Left renal pelvis (tissue), 4 donors: Measurements from ENCODE around the gene CAMTA1. TPM values are rescaled to one million over a fixed set of nuclear protein-coding genes. Genes with fewer than 3 reads are reported as not detected.

Source experiments
- DNase-seq, 4 donors: peaks; one replicate each; pipeline ENCODE4 v3.0.0-alpha.2; 2013; ENCODE audit warnings: low read depth in 4 of 4, low spot score in 3 of 4
- polyA plus RNA-seq, 4 donors: library from polyadenylated mRNA; unstranded; fragments of 120-200 nt; gene quantifications; one replicate each; pipeline ENCODE4 v1.2.1, GENCODE V29; 2013; ENCODE audit not compliant: insufficient read length in 4 of 4

CAMTA1 gene
- polyA plus RNA-seq, 4 donors: 50.7 to 99.9 (median 87.8) TPM

DNA sequence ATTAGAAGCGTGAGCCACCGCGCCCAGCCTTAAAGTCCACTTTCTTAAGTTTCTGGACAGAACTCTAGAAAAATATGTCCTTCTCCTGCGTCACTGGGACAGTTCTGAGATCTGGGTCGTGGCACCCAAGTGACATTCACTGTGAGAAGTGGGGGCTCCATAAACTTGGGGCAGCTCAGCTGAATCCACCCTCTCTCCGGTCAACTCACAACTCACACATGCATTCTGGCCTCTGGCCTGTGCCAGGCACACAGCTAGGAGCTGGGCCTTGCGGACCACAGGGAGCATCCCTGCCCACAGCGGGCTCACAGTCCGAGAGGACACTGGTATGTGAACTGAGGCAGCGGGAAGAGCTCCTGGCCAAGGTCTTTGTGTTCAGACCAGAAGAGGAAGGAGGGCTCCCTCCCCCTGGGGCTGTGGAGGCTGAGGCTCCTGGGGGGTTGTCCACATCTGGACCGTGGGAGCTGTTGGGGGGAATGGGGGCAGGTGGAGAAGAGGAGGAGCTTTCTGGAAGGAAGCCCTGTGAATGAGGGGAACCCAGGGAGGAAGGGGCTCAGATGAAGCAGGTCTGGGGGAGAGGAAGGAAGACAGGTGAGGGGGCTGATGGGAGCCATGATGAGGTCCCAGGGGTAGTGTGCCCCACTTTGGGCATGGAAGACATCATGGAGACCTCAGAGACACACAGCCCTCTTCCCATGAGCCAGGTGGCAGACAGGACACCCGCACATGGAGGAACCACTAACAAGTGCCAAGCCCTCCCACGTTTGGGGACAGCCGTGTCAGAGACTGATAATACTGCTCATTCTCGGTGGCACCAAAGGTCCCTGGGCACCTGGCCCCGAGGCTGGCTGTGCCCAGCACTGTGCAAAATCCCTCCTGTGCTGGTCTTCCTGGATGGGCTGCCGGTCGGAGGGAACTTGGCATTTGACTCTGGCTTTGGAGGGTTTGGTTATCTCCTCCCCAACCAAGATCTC lies 794.9 kb downstream of the CAMTA1 start:
- no peak for DNase-seq

DNA sequence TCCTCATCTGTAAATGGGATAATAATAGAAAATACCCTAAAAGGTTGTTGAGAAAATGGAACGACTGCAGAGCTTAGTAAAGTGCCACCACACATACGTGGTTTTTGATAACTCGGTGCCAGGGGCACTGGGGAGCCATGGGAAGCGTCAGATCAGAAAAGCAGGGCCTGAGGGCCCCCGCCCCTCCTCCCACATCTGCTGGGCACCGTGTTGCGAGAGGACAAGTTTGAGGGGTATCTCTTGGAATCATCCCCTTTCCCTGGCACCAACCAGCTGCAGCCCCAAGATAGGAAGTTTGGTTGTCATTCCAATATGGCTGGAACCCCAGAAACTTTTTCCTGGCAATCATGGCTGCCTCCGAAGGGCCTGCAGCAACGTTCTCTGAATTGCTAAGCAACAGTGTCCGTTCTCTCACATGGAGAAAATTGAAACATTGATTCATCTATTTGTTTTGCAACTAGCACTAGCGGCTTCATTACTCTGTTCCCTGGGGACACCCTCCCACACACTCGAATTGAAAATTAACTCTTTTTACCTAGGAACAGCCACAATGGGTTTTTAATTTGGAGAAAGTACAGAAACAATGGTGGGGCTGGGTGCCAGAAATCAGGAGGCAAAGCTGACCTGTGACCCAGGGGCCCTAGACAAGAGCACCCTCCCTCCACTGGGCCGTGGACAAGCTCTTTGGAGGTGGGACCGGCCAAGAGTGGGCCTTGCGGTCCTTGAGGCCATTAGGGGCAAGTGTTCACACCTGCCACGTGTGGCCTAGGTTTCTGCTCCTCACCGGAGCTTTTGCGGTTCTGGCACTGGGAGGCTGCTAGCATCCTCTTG lies 795.9 kb downstream of the CAMTA1 start:
- no peak for DNase-seq

DNA sequence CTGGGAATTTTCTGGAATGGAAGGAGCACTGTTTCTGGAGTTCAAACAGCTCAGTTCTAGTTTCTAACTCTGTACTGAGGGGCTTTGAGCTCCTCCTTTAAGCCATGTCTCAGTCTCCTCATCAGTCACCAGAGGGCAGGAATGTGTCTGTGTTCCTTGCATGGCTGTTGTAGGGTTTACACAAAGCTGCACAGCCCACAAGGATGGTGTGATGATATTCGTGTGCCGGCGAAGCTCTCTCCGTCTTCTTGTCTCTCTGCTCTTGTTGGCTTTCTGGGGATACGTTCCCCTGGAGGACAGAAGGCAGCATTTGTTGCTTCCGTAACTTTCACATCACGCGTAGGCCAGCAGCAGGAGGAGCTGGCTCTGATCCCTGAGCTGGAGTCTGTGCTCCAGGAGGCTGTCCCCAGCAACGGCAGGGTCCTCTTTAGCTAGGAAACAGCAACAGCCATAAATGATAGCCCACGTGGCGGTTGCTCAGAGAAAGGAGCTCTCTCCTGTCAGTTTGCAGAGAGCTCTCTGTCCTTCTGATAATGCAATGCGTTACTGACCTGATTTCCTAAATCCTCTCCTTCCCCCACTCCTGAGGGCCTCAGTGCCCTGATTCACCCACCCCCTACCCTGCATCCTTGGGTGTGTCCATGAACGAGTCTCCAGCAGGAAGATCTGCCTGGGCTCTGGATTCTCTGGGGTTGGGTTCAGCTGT lies 796.7 kb downstream of the CAMTA1 start:
- DNase-seq: no peak

DNA sequence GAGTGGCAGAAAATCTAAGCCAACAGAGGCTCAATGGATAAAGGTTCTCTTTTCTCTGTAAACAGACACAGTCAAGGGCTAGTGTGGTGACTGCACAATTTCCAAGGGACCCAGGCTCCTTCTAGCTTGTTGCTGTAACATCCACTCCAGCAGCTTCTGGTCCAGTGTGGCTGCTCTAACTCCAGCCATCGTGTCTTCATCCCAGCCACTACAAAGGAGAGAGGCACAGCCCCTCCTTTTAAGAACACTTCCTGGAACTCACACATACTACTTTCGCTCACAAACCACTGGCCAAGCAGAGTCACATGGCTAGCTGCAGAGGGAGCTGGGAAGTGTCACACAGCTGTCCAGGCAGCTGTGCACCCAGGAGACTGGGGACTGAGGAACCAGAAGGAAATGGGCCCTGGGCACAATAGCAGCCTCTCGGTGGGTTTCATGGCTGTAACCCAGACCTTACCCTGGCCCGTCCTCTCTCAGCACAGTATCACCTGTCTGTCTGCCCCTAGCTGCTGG lies 797.3 kb downstream of the CAMTA1 start:
- no peak for DNase-seq

DNA sequence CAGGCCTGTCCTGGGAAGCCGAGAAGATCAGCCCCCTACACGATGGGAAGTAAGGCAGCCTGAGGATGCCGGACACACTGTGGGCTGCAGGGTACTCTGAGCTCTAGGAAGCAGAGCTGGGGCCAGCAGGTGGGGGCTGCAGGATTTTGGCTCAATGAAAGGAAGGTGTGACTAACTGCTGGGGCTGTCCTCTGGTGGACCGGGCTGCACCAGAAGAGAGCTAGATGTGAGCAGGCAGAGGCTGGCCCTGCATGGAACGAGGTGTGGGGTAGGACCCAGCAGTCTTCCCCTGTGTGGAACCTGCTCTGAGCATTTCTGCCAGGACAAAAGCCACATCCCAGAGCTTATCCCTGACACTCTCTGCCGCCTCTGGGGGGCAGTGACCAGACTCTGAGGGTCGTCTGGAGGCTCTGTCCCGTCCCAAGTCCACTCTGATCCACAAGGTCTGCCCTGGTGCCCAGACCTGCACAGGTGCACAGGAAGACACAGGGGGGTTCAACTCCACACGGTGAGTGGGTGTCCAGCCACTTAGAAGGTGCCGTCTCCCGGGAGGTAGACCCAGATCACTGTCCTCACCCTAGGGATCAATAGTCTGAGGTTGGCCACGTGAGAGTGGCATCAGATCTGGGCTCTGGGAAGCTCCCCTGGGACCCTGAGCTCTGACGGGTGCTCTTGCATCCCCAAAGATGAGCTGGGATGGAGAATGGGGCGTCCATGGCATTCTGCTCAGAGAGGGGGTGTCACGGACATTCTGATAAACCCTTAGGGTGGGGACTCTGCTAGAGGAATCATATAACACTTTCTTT lies 798.2 kb downstream of the CAMTA1 start:
- DNase-seq: no peak

DNA sequence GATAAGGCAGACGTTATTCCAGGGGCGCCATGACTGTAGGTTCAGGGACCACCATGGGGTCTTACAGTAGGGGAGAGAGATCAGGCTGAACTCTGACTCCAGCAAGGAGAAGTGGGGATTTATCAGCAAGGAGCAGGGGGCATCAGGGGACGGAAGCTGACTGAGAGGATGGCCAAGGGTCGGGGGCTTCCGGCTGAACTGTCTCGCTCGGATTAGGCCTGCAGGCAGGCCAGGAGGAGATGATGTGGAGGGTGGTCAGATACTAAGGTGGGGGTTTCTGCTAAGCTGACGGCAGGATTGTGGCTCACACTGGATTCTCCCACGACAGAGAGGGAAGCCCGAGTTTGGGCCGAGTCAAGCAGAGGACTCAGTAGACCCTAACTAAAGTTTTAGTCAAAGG lies 798.9 kb downstream of the CAMTA1 start:
- DNase-seq: no peak

DNA sequence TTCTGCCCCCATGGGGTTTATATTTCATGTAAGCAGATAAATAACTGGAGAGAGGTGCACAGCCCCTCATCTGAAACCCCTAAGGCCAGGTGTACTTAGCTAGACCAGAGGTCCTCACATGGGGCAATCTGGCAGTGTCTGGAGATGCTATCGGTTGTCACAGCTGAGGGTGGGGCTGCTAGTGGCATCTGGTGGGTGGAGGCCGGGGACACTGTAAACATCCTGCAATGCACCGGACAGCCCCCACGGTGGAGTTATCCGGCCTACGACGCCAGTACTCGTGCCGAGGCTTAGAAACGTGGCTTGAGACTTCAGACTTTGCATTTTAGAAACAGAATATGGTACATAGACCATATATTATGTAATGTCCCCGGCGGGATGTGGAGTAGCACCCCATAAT lies 799.4 kb downstream of the CAMTA1 start:
- DNase-seq: no peak

DNA sequence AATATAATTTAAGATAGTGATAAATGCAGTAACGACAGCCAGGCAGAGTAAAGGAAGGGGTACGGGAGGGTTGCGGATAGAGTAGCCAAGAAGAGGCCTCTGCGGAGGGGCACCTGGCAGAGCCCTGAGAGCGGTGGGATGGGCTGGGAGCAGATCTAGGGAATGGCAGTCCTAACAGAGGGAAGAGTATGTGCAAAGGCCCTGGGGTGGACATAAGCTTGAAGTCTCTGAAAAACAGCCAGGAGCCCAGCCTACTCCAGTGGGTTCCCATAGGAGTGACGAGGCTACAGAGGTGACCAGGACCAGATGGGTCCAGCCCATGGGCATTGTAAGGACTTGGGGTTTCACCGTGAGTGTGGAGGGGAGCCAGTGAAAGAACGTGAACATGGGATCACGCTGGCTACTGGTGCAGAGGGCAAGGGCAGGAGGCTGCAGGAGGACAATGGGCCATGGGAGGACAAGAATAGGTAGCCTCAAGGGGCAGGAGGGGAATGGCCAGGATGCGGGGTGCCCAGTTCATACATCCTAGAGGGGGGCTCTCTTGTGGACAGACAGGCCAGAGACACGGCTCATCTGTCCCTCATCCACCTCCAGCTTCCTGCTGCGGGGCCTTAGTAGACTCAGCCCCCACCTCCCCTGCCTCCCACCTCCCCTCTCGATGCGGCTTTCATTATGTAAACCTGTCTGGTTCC lies 800.1 kb downstream of the CAMTA1 start:
- DNase-seq: no peak

DNA sequence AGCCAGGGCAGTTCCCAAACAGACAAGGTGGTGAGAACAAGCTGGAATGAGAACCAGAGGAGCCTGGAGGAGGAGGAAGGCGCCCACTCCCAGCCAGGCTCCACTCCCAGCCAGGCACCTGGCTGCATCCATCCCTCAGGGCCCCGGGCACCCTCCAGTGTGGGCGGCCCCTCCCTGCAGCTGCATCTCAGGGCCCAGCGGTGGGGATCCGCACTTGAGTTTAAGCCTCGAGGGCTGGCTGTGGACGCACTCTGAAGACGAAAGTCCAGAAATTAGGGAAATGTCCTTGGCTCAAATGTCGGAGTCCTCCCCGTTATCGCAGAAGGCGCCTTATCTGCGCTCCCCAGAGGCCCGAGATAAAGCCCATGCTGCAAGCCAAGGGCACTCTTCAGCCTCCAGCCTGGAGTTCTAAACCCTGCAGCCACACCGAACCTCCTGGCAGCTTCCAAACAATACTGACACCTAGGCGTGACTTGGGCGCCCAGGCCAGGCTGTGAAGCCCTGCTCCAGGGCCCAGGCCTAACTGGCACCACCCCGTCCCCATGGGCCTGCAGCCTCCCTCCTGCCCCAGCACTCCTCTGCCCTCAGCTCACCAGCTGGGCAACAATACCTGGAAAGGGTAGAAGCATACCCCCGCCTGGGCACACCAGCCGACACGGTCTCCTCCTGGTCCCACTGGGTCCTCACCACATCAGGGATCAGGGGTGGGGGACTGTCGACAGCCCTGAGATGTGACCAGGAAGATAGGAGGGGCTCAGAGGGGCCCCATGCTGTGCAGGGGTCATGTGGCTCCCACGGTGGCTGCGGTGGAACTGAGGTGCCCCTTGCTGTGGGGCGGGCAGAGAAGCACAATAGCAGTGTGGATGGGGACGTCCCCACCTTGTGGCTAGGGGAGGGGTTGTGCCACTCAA lies 801.0 kb downstream of the CAMTA1 start:
- no peak for DNase-seq

DNA sequence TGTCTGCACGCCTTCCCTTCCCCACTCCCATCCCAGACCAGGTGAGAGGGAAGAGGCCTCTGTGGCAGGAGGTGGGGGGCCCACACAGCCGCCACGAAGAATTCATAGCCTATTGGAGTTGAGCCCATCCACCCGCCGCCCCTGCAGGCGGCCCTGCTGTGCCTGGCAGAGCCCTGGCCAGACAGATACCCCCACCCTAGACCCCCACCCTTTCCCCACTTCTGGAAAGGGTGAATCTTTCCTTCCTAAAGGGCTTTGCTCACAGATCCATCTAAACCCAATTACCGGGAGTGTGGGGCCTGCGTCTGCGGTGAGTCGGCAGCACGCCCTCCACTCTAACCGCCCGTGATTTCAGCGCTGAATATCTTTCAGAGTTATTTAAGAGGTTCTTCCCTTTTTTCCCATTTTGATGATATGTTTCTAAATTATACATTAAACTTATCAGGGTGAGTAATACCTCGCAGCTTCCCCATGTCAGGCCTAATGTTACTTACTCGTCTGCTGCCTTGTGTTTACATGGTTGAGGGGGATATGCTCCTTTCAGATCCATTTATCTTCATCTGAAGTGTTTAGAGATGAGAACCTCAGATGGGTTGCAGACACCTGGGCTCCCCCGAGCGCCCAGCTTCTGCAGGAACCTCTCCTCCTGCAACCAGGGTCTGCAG lies 802.0 kb downstream of the CAMTA1 start:
- DNase-seq: no peak

DNA sequence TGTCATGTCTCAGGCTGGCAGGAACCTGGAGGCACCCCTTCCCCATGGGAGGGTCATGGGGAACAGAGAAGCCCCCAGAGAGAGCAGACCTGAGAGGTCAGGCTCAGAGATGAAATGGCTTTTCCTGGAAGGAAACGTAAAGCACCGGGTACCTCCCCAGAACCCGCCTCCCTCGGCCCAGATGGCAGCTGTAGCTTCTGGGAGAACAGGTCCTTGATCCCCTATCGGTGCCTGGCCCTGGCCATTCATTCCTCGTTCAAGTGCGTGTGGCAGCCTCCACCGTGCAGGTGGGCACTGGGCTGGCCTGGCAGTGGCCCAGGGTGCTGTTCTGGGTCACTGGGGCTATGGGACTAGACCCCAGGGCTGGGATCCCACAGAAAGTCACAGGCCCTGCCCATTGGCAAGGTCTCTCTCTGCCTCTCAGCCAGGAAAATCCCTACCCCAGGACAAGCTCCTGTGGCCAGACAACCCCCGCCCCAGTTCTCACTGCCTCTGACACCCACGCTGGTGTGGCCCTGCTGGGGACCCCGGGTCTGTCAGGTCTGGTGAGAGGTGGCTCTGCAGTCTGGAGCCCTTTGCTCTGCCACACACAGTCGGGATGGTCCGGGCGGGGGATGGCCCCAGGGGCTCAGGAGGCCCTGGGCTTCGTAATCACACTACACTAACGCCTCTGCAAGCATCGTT lies 802.7 kb downstream of the CAMTA1 start:
- no peak for DNase-seq

DNA sequence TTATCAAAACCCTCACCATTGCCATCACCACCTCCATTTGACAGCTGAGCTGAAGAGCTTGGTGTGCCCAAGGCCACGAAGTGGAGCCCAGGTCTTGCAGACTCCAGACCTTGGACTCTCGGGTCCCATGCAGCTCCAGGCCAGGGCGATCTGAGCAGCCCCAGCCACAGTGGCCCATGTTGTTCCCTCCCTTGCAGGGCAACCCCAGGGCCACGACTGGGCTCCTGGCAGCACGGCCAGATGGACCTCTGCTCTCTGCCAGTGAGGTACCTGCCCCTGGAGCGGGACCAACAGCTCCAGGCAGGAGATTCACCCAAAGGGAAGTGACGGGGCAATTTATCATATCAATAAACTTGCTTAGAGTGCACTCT lies 803.2 kb downstream of the CAMTA1 start:
- DNase-seq: no peak

DNA sequence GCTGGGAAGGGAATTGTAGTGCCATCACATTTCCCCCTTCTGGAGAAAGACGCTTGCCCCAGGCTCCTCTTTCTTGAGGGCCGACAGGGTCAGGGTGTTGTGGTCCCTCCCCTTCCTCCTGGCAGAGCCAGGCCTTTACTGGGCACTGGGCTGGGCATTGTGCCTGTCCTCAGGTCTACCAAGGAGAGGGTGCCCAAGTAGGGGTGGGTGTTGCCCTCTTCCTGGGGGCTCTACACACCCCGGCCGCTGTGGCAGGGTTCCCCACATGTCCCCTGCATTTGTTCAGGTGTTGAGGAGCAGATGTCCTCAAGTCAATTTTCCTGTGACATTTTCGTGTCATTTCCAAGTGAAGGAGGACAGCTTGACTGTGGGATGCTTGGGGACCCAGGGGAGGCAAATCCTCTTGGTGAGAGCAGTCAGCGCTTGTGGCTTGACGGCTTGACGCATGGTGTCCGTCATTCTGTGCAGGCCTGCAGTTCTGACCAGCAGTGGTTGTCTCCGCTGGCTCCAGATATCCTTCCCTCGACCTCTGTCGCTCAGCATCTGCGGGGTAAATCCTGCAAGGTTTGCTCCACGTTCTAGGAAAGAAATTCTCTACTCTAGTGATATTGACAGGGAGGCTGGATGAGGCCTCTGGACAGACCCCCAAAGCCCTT lies 804.0 kb downstream of the CAMTA1 start:
- no peak for DNase-seq

DNA sequence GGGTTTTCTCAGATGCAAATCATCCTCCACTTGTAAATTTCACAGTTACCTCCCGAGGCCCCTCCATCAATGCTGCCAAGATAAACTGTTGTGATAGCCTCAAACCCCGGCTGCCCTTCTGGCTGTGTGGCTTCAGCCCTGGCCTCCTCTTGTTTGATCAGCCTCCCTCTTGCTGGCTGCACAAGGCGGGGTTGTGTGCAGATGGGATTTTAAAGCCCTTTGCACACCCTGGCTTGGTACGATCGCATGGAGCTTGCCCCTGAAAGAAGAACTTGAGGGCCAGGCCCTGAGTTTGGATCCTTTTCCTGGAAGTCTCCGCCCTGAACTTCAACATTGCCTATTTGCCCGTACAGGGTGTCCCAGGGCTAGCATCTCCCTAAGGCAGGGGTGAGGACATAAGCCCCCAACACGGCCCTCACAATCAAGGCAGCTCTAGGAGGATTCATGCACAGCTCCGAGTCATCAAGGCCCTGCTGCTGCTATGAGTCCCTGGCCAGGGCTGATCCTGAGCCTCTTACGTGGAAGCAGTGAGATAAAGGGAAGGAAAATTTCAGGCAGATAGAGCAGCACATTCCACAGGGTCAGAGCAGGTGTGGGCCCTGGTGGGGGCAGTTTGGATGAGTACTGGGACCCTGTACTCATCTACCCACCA lies 804.6 kb downstream of the CAMTA1 start:
- no peak for DNase-seq

DNA sequence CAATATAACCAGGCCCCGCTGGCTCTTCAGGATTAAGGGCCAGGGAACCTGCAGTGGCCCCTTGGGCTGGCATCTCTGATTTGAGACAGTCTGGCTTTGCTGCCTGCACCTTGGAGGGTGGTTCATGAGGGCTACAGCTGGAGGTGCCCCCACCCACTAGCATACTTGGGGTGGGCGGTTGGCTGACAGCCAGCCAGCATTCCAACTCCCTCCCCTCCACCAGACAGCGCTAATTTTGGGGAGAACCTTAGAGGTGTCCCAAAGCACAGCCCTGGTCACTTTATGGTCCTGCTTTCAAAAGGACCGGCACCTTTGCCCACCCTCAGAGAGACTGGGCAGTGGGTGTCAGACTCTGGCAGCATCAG lies 805.2 kb downstream of the CAMTA1 start:
- no peak for DNase-seq

DNA sequence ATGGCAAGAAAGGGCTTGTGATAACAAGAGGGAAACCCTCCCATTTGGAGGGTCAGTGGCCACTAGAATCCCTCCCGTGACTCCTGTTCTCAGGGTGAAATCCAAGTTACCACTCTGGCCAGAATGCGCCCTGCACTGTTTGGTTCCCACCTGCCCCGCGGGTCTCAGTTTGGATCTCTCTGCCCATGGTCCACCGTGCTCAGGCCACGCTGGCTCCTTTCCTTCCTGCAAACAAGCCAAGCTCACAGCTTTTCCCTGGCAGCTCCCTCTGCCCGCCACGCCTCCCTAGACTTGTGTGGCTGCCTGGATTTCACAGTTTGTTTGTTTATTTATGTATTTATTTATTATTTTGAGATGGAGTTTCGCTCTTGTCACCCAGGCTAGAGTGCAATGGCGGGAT lies 806.3 kb downstream of the CAMTA1 start:
- DNase-seq: no peak
